Measurements from ENCODE around the gene GADD45B. TPM values are rescaled to one million over a fixed set of nuclear protein-coding genes. Genes with fewer than 3 reads are reported as not detected.

The GADD45B gene
- total and polyA plus RNA-seq, 2 of the 4 experiments (the other 2 are of a cell fraction) = 30.1 to 106 TPM

DNA sequence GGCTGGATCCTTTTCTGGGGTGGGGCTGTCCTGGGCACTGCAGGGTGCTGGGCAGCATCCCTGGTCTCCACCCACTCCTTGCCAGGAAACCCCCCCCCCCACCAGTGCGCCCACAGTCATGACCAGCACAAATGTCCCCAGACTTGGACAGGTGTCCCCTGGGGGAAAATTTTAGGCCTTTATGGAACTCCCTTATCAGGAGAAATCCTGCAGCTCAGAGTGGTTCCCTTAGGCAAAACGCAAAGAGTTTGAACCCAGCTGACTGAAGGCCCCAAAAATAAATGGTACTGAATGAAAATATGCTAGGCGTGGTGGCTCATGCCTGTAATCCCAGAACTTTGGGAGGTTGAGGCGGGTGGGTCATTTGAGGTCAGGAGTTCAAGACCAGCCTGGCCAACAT is 51.8 kb downstream of the GADD45B start:
- H3K4me1 ChIP-seq (ENCODE audit: control insufficient read depth, insufficient read depth, low read length) = peaks cover 20% of the 10 kb centered on the region
- peak overlapping the region; percentile 61 for H4K91ac ChIP-seq (ENCODE audit: insufficient read depth, low read depth, low read length)
- BruUV-seq (replicated peaks) = no TSS peak
- dilution Hi-C loops (cut with HindIII; ENCODE audit: low sequenced_read_pairs, unreplicated experiment) = no loop called here
- peaks cover 11% of the 10 kb centered on the region for H3K9me1 ChIP-seq (ENCODE audit: insufficient read depth, low read length)
- 80% methylated on average over 1 of the region's 4 CpGs; no CpG with 5 or more reads in 1 of the 2 experiments for WGBS, 2 experiments (ENCODE audit: extremely low coverage in 2 of 2, insufficient read length in 1 of 2)
- ChIA-PET POLR2A (ENCODE audit: unreplicated experiment) (no interaction called here), CTCF (interaction anchor here (0.6 kb wide), 1 partner anchor 28 kb away, joined by 4 read pairs; no protein-coding TSS in a partner anchor)
- no peak overlapping the region for H3K18ac ChIP-seq (ENCODE audit: low read depth, low read length)
- H4K5ac ChIP-seq (ENCODE audit: low read depth, low read length) = no peak overlapping the region
- peak overlapping the region; percentile 68; the same call in 1 of the 2 replicates for H2BK120ac ChIP-seq (ENCODE audit: low read depth, low read length)
- no peak overlapping the region for H3K27ac ChIP-seq (ENCODE audit: insufficient read depth, low read length)
- no peak overlapping the region for H3K9ac ChIP-seq (ENCODE audit: low read depth, low read length)
- H2BK15ac ChIP-seq (ENCODE audit: low read depth, low read length) = no peak overlapping the region; the same call in 2 of the 3 replicates
- H3K4me3 ChIP-seq (ENCODE audit: insufficient read depth, low read depth, low read length) = no peak overlapping the region
- H3K27me3 ChIP-seq (ENCODE audit: control insufficient read depth, insufficient read depth, low read length) = no peaks in the 10 kb centered on the region
- H3K56ac ChIP-seq (ENCODE audit: extremely low read depth, insufficient read depth, low read length) = no peak overlapping the region
- no peaks in the 10 kb centered on the region for H3K9me3 ChIP-seq (ENCODE audit: control insufficient read depth, insufficient read depth, low read length)
- TF ChIP-seq MAZ (IDR thresholded peaks at IDR 0.05; ENCODE audit: borderline replicate concordance, low read depth, low read length) = no peak
- TF ChIP-seq, protein P1, sequence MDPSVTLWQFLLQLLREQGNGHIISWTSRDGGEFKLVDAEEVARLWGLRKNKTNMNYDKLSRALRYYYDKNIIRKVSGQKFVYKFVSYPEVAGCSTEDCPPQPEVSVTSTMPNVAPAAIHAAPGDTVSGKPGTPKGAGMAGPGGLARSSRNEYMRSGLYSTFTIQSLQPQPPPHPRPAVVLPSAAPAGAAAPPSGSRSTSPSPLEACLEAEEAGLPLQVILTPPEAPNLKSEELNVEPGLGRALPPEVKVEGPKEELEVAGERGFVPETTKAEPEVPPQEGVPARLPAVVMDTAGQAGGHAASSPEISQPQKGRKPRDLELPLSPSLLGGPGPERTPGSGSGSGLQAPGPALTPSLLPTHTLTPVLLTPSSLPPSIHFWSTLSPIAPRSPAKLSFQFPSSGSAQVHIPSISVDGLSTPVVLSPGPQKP (IDR thresholded peaks at IDR 0.05; ENCODE audit: borderline replicate concordance, low read depth, low read length) = no peak
- no peak for TF ChIP-seq CHD1 (IDR thresholded peaks at IDR 0.05; ENCODE audit: low read depth, low read length)
- TF ChIP-seq CTCF (conservative IDR thresholded peaks at IDR 0.05; ENCODE audit: low read depth, low read length) = no peak
- TF ChIP-seq USF2 (IDR thresholded peaks at IDR 0.05; ENCODE audit: low read depth, low read length) = no peak
- no peak for TF ChIP-seq SMC3 (IDR thresholded peaks at IDR 0.05; ENCODE audit: low read depth, low read length)
- no peak for TF ChIP-seq NFE2L2 (IDR thresholded peaks at IDR 0.05; ENCODE audit: low read depth, low read length)
- H3K4me2 ChIP-seq (ENCODE audit: low read depth, low read length) = no peak overlapping the region
- in situ Hi-C loops (cut with MboI; ENCODE audit: low sequenced_read_pairs) = no loop called here
- no peaks in the 10 kb centered on the region for H4K20me1 ChIP-seq (ENCODE audit: insufficient read depth, low read length)
- H3K4ac ChIP-seq (ENCODE audit: low read depth, low read length) = peak overlapping the region; percentile 72
- no peaks in the 10 kb centered on the region for H3K36me3 ChIP-seq (ENCODE audit: control insufficient read depth, insufficient read depth, low read length)
- H3K14ac ChIP-seq (replicated peaks; ENCODE audit: low read depth, low read length) = no peak overlapping the region
- peak overlapping the region; percentile 29 for H2BK5ac ChIP-seq (ENCODE audit: low read depth, low read length, poor library complexity, severe bottlenecking)
- ATAC-seq (ENCODE audit: low read depth) = no peak
- H2AK9ac ChIP-seq (replicated peaks; ENCODE audit: low read depth, low read length, poor library complexity) = peak overlapping the region; percentile 39
- intact Hi-C loops (cut with micrococcal nuclease) = no loop called here
- H3K79me1 ChIP-seq (ENCODE audit: low read depth in 1 of 2, low read length in 2 of 2) = peaks cover 4 to 11% of the 10 kb centered on the region in 2 experiments; a peak in 2 of 4 replicates
- H4K8ac ChIP-seq (ENCODE audit: low read depth in 2 of 2, low read length in 2 of 2) = peak overlapping the region in 1 of 2 experiments; percentile 50; a peak in 2 of 4 replicates
- H2BK20ac ChIP-seq (ENCODE audit: low read depth, low read length) = peak overlapping the region; percentile 69; the same call in 1 of the 2 replicates
- no peak overlapping the region for H2AFZ ChIP-seq (replicated peaks; ENCODE audit: low read length, poor library complexity)
- peak overlapping the region; percentile 23; the same call in 1 of the 2 replicates for H2AK5ac ChIP-seq (ENCODE audit: low read depth, low read length)
- no peak overlapping the region; the same call in 1 of the 2 replicates for H3K23ac ChIP-seq (ENCODE audit: low read depth, low read length)
- no peak for DNase-seq

Measured in IMR-90 (cell line).